HG02623 (cell line): ENCODE data around the gene ADM.

ENCODE experiments used
- ATAC-seq: cut with Tn5 transposase; IDR thresholded peaks from one replicate; pipeline ENCODE4 v1.9.1; 2021; ENCODE audit warnings: moderate library complexity; ENCODE audit not compliant: unreplicated experiment

The ADM gene

DNA sequence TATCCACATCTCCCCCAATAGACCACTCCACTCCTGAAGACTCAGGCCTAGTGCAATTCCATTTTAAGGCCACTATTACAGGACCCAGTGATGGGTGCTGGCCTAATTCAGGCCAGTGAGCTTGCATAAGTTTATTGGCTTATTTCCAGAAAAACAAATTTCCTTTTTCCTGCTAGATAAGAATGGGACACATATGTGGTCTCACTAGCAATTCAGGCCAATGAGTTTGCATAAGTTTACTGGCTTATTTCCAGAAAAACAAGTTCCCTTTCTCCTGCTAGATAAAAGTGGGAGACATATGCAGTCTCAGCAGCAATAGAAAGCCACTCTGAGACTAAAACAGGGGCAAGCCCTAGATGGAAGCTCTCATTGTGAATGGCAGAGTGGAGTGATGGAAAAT lies 22.4 kb downstream of the ADM start:
- no peak for ATAC-seq

DNA sequence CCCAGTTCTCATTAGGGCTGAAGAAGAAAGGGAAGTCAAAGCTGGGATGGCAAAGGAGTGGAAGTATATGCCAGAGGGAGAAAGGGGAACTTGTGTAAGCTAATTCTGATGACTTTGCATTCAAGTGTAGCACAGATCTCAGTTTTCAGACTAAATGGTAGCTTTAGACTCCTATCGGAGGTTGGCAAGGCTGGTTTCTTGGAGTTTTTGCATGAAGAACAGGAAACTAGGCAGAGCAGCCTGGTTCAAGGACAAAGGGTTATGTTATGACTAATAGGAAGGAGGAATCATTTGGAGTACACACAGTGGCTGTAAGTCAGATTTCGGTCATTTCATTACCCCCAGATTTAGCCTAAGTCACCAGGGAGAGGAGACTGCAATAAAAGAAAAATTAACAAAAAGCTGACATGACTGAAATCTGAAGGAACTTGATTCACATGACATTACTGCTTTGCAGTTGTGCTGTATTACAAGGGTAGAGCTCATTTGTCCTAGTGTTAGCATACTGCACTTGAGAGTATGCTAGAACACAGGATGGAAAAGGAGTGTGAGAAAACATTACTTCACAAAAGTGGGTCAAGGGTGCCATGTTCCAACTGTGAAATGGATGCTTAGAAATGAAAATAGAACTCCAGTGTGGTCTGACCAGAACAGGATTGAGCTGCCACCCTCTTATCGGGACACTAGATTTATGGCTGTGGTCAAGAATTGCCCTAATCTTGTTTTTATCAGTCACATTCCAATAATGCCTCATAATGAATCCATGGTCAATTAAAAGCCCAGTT lies 23.6 kb downstream of the ADM start:
- no peak for ATAC-seq

DNA sequence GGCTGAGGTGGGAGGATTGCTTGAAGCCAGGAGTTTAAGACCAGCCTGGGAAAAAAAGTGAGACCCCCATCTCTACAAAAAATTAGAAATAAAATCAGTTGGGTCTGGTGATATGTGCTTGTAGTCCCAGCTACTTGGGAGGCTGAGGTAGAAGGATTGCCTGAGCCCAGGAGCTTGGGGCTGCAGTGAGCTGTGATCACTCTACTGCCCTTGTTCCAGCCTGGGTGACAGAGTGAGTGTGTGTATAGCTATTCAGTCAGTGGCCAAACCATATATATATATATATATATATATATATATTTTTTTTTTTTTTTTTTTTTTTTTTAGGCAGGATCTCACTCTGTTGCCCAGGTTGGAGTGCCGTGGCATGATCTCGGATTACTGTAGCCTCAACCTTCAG lies 24.5 kb downstream of the ADM start:
- no peak for ATAC-seq

DNA sequence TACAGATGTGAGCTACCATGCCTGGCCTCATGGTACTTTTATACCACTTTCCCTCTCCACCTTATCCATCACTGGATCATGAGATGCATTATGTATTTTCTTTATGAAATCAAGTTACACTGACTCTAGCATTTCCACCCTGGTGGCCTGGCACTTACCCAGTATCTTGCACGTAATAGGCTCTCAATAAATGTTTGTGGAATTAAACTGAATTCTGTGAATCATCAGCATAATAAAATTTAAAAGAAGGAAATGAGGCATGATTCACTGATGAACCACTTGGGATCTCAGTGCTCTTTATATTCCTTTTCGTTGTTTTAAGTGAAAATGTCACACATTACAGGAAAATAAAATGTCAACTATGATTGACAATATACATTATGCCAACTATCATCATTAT lies 25.1 kb downstream of the ADM start:
- no peak for ATAC-seq

GRCh38 chr11:10331548-10332289 lies 26.8 kb downstream of the ADM start:
- no peak for ATAC-seq

GRCh38 chr11:10333490-10333889 lies 28.6 kb downstream of the ADM start:
- no peak for ATAC-seq

GRCh38 chr11:10338287-10338686 lies 33.4 kb downstream of the ADM start:
- ATAC-seq: no peak

DNA sequence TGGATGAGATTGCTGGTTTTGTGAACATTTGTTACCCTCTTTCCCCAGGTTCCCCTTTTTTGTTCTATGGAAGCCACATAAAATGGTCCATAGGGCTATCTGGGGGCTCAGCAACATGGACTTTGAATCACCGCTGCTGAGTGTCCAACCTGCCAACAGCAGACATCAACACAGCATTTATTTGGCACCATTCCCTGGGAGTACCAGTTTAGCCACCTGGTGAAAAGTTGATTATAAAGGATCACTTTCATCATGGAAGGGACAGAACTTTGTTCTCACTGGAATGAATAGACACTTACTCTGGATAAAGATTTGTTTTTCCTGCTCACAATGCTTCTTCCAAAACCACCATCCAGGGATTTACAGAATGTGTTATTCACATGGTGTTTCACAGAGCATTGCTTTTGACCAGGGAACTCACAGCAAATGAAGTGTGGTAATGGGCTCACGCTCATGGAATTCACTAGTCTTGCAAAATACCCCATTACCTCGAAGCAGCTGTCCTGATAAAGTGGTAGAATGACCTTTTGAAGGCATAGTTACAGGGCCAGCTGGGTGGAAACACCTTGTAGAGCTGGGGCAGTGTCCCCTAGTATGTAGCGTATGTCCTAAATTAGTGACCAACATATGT lies 43.9 kb downstream of the ADM start:
- ATAC-seq: no peak

DNA sequence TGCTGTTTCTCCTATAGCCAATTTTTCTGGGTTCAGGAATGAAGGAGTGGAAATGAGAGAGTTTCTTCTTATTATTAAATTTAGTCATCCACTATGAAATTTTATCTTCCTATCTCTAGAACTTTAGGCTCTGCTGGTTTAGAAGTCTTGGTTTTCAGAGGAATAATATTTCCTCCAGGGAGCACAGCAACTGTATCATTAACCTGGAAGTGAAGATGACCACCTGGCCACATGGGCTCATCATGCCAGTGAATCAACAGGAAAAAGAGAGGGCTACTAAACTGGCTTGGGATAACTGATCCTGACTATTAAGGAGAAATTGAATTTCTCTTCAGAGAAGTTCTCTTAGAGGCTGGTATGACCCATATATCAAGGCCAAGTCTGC lies 44.4 kb downstream of the ADM start:
- ATAC-seq: no peak

GRCh38 chr11:10349806-10350205 lies 44.9 kb downstream of the ADM start:
- ATAC-seq: no peak

GRCh38 chr11:10350334-10350733 lies 45.5 kb downstream of the ADM start:
- no peak for ATAC-seq

GRCh38 chr11:10351435-10351764 lies 46.5 kb downstream of the ADM start:
- ATAC-seq: no peak

DNA sequence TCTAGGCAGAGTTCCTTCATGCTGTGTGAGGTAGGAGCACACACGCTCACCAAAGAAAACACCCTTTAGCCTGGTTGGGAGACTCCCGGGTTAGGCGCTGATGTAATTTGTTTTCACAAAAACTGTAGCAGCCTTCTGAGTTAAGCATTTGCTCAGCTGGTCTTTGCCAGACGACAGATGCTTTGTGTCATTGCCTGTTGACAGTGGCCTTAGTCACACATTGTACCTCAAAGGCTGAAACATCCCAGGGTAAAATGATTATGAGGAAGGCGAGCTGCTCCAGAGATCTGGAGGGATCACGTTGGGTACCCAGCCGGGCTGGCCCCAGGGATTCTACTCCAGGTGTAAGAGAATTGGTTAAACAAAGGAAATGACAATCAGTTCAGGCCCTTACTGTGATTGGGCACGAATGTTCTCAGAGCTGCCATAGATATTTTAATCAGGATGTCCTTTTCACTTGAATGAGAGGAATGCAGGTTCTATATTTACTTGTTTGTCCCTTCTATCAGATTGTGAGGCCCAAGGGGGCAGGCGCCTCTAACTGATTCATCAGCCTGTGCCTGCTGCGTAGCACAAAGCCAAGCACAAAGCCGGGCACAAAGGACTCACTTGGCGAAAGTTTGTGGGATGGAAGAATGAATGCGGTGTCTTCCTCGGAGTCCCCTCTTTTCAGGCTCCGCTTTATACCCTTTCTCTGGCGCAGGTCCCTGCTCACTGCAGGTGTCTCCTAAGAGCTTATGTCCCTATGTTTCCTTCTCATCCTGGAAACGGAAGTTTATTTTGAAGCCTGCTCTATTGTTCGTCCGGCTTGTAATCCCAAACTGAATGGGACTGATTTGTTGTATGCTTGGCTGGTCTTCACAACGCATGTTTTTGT lies 47.1 kb downstream of the ADM start:
- ATAC-seq: no peak

DNA sequence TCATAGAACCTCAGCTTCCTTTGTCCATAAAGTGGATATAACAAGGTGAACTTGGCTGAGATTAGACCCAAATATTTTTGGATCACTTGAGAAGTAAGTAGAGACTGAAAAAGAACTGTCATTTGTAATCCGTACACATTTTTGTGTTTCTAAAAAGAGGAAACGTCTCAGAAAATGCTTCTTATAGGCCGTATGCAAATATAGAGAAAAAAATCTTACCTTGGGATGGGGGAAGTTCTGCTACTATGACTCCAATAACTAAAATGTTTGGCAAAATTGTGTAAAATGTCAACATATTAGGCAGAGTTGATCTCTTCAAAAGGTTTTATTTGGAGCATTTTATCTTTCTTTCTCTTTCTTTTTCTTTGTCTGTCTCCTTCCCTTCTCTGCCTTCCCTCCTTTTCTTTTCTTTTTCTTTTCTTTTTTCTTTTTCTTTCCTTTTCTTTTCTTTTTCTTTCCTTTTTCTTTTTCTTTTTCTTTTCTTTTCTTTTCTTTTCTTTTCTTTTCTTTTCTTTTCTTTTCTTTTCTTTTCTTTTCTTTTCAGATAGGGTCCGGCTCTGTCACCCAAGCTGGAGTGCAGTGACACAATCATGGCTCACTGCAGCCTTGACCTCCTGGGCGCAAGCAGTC lies 48.2 kb downstream of the ADM start:
- ATAC-seq: no peak

DNA sequence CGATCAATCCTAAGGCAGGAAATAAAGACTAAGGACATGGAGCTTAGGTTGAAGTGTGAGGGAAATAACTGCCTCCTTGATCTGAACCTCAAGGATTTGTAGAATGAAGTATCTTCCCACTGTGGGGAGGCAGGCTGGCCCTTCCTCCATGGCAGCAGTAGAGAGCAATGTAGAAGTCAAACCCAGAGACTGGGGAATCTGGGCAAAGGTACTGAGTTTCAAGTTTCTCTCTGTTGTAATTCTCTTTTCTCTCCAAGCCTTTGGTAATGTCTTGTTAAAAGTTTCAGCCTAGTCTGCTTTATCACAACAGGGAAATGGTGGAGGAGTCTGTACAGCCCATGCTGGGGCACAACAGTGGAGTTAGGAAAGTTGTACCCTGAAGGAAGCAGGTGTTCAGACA lies 49.5 kb downstream of the ADM start:
- no peak for ATAC-seq

DNA sequence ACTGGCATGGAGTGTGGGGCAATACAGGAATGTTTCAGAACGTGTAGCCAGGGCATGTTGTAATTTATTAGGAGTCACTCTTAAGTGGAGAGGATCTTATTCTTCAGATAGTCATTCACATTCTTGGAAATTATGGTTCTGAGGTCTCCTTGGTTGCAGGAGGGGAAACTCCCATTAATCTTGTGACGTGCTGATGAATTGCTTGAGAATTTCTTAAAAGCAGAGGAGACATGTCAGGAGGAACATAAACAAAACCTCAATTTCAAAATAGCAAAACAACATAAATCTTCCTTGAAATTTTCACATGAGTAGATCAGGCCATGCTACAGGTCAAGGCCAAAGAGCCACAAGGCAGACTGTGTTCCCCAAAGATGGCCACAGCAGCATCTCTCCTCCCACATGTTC lies 50.4 kb downstream of the ADM start:
- ATAC-seq: no peak

- no peak for ATAC-seq
Observed at GRCh38 chr11:10356161-10356560, 51.3 kb downstream of the ADM start.
